ENCODE data around the gene IGSF9B. TPM values are rescaled to one million over a fixed set of nuclear protein-coding genes. Genes with fewer than 3 reads are reported as not detected.

IGSF9B gene
- total and polyA plus RNA-seq, 2 of the 13 experiments (the other 11 are each of a cell fraction or from before 2014, with no cell fraction given): not detected

- ChIA-PET POLR2A (no interaction called here), CTCF (ENCODE audit: low intra/inter-chr PET ratio, low total read pairs) (no interaction called here)
- Histone ChIP-seq H4K20me1 (ENCODE audit: insufficient read depth, low read length) (no peaks in the 10 kb centered on the region), H3K9ac (ENCODE audit: insufficient read depth, low read depth, low read length) (no peak overlapping the region), H2AFZ (ENCODE audit: low read length) (no peak overlapping the region), H3K4me2 (ENCODE audit: low read depth, low read length) (no peak overlapping the region), H3K9me3 (ENCODE audit: low read length) (no peaks in the 10 kb centered on the region), H3K4me3 (replicated peaks in 1 of 3; ENCODE audit: insufficient read depth in 1 of 3, low read depth in 2 of 3, low read length in 3 of 3) (no peak overlapping the region), H3K79me2 (ENCODE audit: insufficient read depth, low read length) (no peaks in the 10 kb centered on the region), H3K36me3 (replicated peaks in 1 of 2; ENCODE audit: control insufficient read depth in 1 of 2, insufficient read depth in 2 of 2, low read length in 2 of 2) (no peaks in the 10 kb centered on the region), H3K4me1 (ENCODE audit: insufficient read depth, low read length) (no peaks in the 10 kb centered on the region), H3K27me3 (ENCODE audit: control insufficient read depth in 1 of 2, insufficient read depth in 2 of 2, low read length in 2 of 2) (peaks cover 11 to 66% of the 10 kb centered on the region in 2 experiments; a peak in 4 of 5 replicates), H3K27ac (ENCODE audit: extremely low read length, insufficient read depth, low read length) (no peak overlapping the region)
- intact Hi-C loops (cut with micrococcal nuclease; ENCODE audit: unreplicated experiment): no loop called here
- FAIRE-seq (no peak), DNase-seq (ENCODE audit: low spot score) (no peak), ATAC-seq (no peak)
- WGBS (ENCODE audit: low lambda C conversion rate): 20% methylated on average over 14 of the region's 14 CpGs
- no TSS peak for BruUV-seq (replicated peaks)
- in situ Hi-C loops (cut with HindIII; ENCODE audit: extremely low pct_ligation_motif_present, low pct_unique_long_range_greater_than_20kb): no loop called here
- TF ChIP-seq, protein P1, sequence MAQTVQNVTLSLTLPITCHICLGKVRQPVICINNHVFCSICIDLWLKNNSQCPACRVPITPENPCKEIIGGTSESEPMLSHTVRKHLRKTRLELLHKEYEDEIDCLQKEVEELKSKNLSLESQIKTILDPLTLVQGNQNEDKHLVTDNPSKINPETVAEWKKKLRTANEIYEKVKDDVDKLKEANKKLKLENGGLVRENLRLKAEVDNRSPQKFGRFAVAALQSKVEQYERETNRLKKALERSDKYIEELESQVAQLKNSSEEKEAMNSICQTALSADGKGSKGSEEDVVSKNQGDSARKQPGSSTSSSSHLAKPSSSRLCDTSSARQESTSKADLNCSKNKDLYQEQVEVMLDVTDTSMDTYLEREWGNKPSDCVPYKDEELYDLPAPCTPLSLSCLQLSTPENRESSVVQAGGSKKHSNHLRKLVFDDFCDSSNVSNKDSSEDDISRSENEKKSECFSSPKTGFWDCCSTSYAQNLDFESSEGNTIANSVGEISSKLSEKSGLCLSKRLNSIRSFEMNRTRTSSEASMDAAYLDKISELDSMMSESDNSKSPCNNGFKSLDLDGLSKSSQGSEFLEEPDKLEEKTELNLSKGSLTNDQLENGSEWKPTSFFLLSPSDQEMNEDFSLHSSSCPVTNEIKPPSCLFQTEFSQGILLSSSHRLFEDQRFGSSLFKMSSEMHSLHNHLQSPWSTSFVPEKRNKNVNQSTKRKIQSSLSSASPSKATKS (CRISPR knock-in tag; IDR thresholded peaks at IDR 0.05): no peak
- no peak for TF ChIP-seq BORCS8-MEF2B (CRISPR knock-in tag; IDR thresholded peaks at IDR 0.05)
- no peak for TF ChIP-seq HNF4A (CRISPR knock-in tag; IDR thresholded peaks at IDR 0.05)
- TF ChIP-seq GABPA (IDR thresholded peaks at IDR 0.05; ENCODE audit: low read depth, low read length): no peak
- no peak for TF ChIP-seq GABPA (CRISPR knock-in tag; IDR thresholded peaks at IDR 0.05; ENCODE audit: low read depth)
- TF ChIP-seq, protein P2, sequence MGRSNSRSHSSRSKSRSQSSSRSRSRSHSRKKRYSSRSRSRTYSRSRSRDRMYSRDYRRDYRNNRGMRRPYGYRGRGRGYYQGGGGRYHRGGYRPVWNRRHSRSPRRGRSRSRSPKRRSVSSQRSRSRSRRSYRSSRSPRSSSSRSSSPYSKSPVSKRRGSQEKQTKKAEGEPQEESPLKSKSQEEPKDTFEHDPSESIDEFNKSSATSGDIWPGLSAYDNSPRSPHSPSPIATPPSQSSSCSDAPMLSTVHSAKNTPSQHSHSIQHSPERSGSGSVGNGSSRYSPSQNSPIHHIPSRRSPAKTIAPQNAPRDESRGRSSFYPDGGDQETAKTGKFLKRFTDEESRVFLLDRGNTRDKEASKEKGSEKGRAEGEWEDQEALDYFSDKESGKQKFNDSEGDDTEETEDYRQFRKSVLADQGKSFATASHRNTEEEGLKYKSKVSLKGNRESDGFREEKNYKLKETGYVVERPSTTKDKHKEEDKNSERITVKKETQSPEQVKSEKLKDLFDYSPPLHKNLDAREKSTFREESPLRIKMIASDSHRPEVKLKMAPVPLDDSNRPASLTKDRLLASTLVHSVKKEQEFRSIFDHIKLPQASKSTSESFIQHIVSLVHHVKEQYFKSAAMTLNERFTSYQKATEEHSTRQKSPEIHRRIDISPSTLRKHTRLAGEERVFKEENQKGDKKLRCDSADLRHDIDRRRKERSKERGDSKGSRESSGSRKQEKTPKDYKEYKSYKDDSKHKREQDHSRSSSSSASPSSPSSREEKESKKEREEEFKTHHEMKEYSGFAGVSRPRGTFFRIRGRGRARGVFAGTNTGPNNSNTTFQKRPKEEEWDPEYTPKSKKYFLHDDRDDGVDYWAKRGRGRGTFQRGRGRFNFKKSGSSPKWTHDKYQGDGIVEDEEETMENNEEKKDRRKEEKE (IDR thresholded peaks at IDR 0.05): no peak
- TF ChIP-seq, protein P3, sequence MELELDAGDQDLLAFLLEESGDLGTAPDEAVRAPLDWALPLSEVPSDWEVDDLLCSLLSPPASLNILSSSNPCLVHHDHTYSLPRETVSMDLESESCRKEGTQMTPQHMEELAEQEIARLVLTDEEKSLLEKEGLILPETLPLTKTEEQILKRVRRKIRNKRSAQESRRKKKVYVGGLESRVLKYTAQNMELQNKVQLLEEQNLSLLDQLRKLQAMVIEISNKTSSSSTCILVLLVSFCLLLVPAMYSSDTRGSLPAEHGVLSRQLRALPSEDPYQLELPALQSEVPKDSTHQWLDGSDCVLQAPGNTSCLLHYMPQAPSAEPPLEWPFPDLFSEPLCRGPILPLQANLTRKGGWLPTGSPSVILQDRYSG (CRISPR knock-in tag; IDR thresholded peaks at IDR 0.05): no peak
- TF ChIP-seq RCOR2 (CRISPR knock-in tag; IDR thresholded peaks at IDR 0.05): no peak
- TF ChIP-seq MAZ (IDR thresholded peaks at IDR 0.05; ENCODE audit: borderline replicate concordance, low read depth, low read length): no peak
- TF ChIP-seq MAZ (CRISPR knock-in tag; IDR thresholded peaks at IDR 0.05; ENCODE audit: low read depth): no peak
- TF ChIP-seq KDM1A (CRISPR knock-in tag; IDR thresholded peaks at IDR 0.05): no peak
- TF ChIP-seq STAT5B (CRISPR knock-in tag; IDR thresholded peaks at IDR 0.05): no peak
- TF ChIP-seq FOXM1 (CRISPR knock-in tag; IDR thresholded peaks at IDR 0.05): no peak
- TF ChIP-seq NONO (IDR thresholded peaks at IDR 0.05): no peak
- no peak for TF ChIP-seq NONO (CRISPR knock-in tag; conservative IDR thresholded peaks at IDR 0.05)
- no peak for TF ChIP-seq ZNF350 (CRISPR knock-in tag; IDR thresholded peaks at IDR 0.05; ENCODE audit: borderline replicate concordance, low read depth)
- no peak for TF ChIP-seq ZFP36L1 (CRISPR knock-in tag; IDR thresholded peaks at IDR 0.05)
These were observed 25.4 kb upstream of the IGSF9B start for GRCh38 chr11:133982151-133982550.
